Type B pancreatic cell (in vitro differentiated cells): ENCODE measurements around the gene STARD5. TPM values are rescaled to one million over a fixed set of nuclear protein-coding genes. Genes with fewer than 3 reads are reported as not detected.

ENCODE experiments used
- DNase-seq: peaks from one replicate; pipeline ENCODE4 v3.0.0; 2021; ENCODE audit warnings: mixed read lengths; ENCODE audit not compliant: unreplicated experiment; ENCODE audit errors: extremely low spot score
- H3K27ac Mint-ChIP-seq: 2 replicates; pipeline ENCODE4 v1.8.0; 2021; ENCODE audit warnings: mild to moderate bottlenecking, mixed read lengths
- H3K27me3 Mint-ChIP-seq: 2 replicates; pipeline ENCODE4 v1.8.0; 2021; ENCODE audit warnings: mixed read lengths
- H3K36me3 Mint-ChIP-seq: 2 replicates; pipeline ENCODE4 v1.8.0; 2021; ENCODE audit warnings: mixed read lengths
- H3K4me1 Mint-ChIP-seq: one replicate; pipeline ENCODE4 v1.8.0; 2021; ENCODE audit warnings: mixed read lengths; ENCODE audit not compliant: unreplicated experiment
- H3K4me3 Mint-ChIP-seq: 2 replicates; pipeline ENCODE4 v1.8.0; 2021; ENCODE audit warnings: mild to moderate bottlenecking, mixed read lengths
- H3K9me3 Mint-ChIP-seq: 2 replicates; pipeline ENCODE4 v1.8.0; 2021; ENCODE audit warnings: mixed read lengths
- total RNA-seq: library from RNA; stranded (reverse); gene quantifications from 2 replicates; pipeline ENCODE4 v1.2.1, GENCODE V29; 2021; ENCODE audit warnings: low replicate concordance
- TF ChIP-seq, protein P1 (sequence below): fragments of 200-600 bp; sonication (generic); conservative IDR thresholded peaks from 2 replicates; pipeline ENCODE4 v1.5.0; 2021; ENCODE audit warnings: antibody characterized with exemption, mild to moderate bottlenecking

Gene STARD5
- total RNA-seq, 1 donor from 2014 or later = 7.8 TPM

DNA sequence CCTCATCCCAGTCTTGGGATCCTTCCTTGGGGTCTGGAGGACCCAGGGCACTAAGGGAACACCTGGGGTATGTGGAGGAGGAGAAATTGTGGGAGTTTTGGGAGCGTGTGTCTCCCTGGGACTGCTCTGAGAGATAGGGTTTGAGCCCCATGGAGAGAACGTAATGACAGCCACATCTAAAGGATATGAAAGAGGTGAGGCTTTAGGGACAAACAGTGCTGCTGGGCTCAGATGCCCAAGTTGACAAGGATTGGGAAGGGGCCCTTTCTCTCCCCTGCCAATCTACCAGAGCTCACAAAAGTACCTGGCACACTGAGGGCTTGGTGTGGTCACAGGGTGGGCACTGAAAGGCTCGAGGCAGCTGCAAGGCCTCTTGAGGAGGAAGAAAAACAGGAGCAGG, 13.3 kb upstream of the STARD5 start:
- Mint-ChIP-seq H3K27ac (no peak overlapping the region), H3K9me3 (no peaks in the 10 kb centered on the region), H3K27me3 (no peaks in the 10 kb centered on the region), H3K36me3 (no peaks in the 10 kb centered on the region), H3K4me3 (no peak overlapping the region), H3K4me1 (no peaks in the 10 kb centered on the region)
- TF ChIP-seq, protein P1, sequence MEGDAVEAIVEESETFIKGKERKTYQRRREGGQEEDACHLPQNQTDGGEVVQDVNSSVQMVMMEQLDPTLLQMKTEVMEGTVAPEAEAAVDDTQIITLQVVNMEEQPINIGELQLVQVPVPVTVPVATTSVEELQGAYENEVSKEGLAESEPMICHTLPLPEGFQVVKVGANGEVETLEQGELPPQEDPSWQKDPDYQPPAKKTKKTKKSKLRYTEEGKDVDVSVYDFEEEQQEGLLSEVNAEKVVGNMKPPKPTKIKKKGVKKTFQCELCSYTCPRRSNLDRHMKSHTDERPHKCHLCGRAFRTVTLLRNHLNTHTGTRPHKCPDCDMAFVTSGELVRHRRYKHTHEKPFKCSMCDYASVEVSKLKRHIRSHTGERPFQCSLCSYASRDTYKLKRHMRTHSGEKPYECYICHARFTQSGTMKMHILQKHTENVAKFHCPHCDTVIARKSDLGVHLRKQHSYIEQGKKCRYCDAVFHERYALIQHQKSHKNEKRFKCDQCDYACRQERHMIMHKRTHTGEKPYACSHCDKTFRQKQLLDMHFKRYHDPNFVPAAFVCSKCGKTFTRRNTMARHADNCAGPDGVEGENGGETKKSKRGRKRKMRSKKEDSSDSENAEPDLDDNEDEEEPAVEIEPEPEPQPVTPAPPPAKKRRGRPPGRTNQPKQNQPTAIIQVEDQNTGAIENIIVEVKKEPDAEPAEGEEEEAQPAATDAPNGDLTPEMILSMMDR = no peak
- no peak for DNase-seq

DNA sequence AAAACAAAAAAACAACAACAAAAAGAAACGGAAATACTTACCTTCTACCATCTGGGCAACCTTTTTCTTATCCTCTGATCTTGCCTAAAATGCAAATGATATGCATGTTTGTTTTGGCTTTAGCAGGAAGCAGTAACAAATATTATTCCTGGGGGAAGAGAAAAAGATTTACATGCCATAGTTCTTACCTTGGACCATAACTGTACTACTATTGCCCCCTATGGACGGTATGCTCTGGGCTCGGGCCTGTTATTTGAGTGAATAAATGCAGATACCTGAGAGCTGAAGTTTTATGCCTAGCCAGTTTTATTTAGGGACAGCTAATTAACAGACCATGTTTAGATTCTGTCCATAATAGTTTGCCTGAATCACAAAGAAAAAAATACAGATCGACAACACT, 12.6 kb upstream of the STARD5 start:
- no peaks in the 10 kb centered on the region for H3K9me3 Mint-ChIP-seq
- no peak overlapping the region for H3K27ac Mint-ChIP-seq
- no peaks in the 10 kb centered on the region for H3K4me1 Mint-ChIP-seq
- no peaks in the 10 kb centered on the region for H3K36me3 Mint-ChIP-seq
- DNase-seq = no peak
- H3K4me3 Mint-ChIP-seq = no peak overlapping the region
- TF ChIP-seq, protein P1 = peak; percentile 43
- H3K27me3 Mint-ChIP-seq = no peaks in the 10 kb centered on the region

DNA sequence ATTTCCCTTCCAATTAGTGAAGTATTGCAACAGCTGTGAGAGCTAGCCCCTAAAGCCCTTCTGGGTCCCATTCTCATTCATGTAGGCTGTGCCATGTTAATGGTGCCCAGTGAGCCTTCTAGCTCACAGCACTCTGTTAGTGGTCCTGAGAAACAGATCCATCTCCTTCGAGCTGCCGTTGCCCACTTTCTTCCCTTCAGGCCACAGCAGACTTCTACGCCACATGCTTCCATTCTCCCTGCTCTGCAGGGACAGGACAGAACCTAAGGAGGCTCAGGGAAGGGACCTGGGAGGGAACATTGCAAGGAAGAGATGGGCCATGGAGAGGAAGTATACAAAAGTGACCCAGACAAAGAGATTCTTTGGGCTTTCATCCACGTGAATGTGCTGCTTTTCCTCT, 11.7 kb upstream of the STARD5 start:
- H3K27me3 Mint-ChIP-seq = peaks cover 4% of the 10 kb centered on the region
- TF ChIP-seq, protein P1 = no peak
- H3K9me3 Mint-ChIP-seq = no peaks in the 10 kb centered on the region
- H3K4me1 Mint-ChIP-seq = peaks cover 4% of the 10 kb centered on the region
- DNase-seq = no peak
- no peak overlapping the region for H3K27ac Mint-ChIP-seq
- no peak overlapping the region for H3K4me3 Mint-ChIP-seq
- no peaks in the 10 kb centered on the region for H3K36me3 Mint-ChIP-seq

DNA sequence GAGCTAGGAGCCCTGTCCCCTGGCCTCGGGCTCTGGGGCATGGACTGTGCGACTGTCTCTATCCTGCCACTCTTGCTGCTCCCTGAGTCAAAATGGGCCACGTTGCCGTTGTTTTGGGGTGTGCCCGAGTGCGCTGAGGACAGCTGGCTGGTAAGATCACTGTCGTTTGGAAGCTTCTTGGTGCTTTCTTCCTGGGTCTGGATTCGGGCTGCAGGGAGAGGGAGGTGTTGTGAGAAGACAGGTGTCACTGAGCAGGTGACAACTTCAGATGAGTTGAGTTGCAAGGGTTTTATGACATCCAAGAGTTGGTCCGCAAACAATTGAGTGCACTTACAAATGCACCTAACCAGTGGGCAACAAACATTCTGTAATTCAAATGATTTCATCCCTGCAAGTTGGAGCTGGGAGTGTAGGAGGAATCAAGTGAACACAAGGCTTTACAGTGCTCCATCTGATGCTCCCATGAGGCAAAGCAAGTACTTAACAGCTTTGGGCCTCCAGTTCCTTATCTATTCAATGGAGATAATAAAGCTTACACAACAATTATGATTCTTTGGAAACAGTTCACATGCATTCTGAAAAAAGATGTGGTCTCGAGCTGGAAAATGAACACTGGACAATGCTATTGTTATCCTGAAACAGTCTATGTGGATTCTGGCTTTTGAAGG, 11.0 kb upstream of the STARD5 start:
- DNase-seq = no peak
- H3K4me3 Mint-ChIP-seq = no peak overlapping the region
- no peak overlapping the region for H3K27ac Mint-ChIP-seq
- no peaks in the 10 kb centered on the region for H3K9me3 Mint-ChIP-seq
- no peaks in the 10 kb centered on the region for H3K36me3 Mint-ChIP-seq
- H3K27me3 Mint-ChIP-seq = peaks cover 5% of the 10 kb centered on the region
- peaks cover 4% of the 10 kb centered on the region for H3K4me1 Mint-ChIP-seq
- TF ChIP-seq, protein P1 = no peak

DNA sequence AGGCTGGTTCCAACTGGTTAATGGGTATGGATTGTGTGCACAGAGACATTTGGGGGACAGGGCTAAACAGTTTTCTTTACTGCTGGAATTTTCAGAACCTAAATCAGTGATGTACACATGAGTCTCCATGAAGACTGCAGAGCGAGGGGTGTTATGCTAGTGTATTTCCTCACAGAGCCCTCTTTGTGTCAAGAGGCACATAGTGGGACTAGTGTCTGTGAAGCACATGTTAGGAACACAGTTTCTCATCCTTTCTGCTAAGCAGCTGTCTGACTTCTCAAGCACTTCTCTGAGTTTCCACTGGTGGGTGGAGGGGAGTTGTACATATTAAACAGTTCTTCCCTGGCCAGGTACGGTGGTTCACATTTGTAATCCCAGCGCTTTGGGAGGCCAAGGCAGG, 9.4 kb upstream of the STARD5 start:
- Mint-ChIP-seq H3K27ac (no peak overlapping the region), H3K9me3 (no peaks in the 10 kb centered on the region), H3K36me3 (no peaks in the 10 kb centered on the region), H3K4me1 (peaks cover 4% of the 10 kb centered on the region), H3K4me3 (no peak overlapping the region), H3K27me3 (peaks cover 5% of the 10 kb centered on the region)
- TF ChIP-seq, protein P1 = no peak
- DNase-seq = no peak
